Stimulated activated CD4-positive, alpha-beta T cell treated with anti-CD3 and anti-CD28 coated beads, TNF-alpha, amount 100 ng/mL, for 4 hours (primary cell): Measurements from ENCODE around the gene SDCBP2.

Source experiments
- DNase-seq, 3 experiments: peaks; one replicate each; pipeline ENCODE4 v3.0.0-alpha.2; 2020; ENCODE audit warnings: low read depth in 3 of 3

Gene SDCBP2

GRCh38 chr20:1297486-1297885 lies 31.5 kb downstream of the SDCBP2 start:
- DNase-seq = no peak

GRCh38 chr20:1296922-1297321 lies 32.0 kb downstream of the SDCBP2 start:
- DNase-seq = no peak

GRCh38 chr20:1296117-1296610 lies 32.8 kb downstream of the SDCBP2 start:
- no peak for DNase-seq

DNA sequence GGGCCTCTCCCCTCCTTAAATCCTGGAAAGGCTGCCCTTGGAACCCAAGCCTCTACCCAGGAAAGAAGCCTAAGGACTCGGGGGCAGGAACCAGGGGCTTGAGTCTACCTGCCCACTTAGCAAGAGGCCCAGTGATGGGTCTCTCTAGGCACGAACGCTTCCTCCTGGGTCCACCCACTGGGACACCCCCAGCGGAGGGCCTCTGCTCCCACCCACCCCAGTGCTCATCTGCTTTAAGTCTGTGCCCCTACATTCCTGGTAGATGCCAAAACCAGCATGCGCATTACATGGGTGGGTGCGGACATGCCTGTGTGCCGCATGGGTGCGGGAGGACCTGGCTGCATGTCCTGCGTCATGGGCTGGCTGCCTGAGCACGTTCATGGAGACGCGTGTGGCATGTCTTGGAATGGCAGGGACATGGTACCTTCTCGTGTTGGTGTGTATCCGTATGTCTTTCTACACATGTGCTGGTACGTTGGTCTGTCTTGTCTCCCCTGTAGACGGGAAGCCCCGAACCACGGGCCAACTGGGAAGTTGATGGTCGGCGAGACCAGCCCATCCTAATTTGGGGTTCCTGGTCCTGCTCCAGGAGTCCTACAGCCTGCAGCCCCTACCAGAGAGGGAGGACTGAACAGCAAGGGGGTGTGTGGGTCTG lies 33.5 kb downstream of the SDCBP2 start:
- no peak for DNase-seq

DNA sequence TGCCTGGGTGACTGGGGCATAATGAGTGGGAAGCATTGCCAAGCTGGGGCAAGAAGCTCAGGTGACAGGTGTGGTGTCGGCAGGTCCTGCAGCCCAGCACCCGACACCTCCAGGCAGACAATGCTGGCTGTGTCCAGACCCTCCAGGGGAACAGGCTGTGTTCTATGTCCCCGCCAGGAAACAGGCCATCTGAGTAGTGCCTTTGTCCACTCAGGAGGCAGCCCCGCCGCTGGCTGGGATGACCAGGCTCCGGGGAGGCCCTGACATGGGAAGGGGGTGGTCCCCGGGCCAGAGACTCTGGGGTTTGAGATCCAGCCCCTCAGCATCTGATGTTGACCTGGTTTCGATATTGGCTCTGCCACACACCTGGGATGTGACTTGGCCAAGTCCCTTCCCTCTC lies 34.4 kb downstream of the SDCBP2 start:
- DNase-seq = no peak

- DNase-seq = no peak
Measured at GRCh38 chr20:1293641-1294379, 35.1 kb downstream of the SDCBP2 start.

GRCh38 chr20:1292620-1293019 lies 36.3 kb downstream of the SDCBP2 start:
- DNase-seq = no peak

- no peak for DNase-seq
Measured at GRCh38 chr20:1291191-1291741, 37.7 kb downstream of the SDCBP2 start.

DNA sequence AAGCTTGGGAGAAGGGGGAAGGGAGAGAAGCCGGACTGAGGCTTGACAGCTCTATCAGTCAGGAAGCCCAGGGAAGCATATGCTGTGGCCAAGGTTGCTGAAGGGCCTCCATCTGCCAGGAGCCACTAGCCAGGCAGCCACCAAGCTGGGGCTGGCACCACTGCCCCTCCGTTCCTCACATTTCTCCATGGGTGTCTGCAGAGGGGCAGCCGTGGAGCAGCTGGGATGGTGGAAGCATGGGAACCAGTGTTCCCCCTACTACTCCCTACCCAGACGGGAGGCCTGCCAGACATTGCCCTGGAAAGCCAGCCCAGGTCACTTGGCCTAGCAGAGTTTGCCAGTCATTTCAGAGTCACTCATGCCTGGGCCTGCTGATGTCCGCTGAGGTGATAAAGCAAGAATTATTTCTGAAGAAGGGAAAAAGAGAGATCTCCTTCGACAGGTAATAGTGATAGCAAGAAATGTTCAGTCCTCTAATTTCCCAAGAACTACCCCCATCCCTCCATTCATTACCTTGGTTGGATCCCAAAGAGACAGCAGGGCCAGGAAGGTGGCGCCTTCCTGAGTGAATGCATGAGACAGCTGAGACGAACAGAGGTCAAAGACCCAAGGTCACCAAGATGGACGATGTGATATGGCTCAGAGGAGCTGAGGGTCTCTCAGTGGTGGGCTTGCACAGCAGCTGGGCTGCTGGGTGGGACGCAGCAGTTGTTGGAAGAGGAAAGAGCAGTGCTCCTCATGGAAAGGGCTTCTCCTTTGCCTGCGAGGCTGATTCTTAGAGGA lies 41.0 kb downstream of the SDCBP2 start:
- DNase-seq = no peak

DNA sequence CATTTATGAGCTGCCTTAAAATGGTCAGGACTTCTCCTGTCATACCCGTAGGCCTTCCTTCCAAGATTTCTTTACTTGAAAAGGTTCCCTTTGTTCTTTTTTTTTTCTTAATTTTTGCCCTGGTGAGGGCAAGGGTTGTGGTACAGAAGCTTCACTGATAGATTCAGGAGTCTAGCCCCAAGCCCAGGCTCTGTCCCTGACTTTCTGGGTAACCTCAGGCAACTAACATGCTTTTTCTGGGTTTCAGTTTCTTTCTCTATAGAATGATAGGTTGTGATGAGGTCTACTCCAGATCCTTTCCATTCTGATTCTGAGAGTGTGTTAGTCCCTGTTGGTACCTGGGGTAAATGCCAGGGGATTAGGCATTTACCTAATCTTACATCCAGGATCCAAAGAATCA lies 41.6 kb downstream of the SDCBP2 start:
- DNase-seq = no peak

- no peak for DNase-seq
Measured at GRCh38 chr20:1286267-1287024, 42.5 kb downstream of the SDCBP2 start.

GRCh38 chr20:1283522-1284510 lies 45.1 kb downstream of the SDCBP2 start:
- DNase-seq = no peak

- DNase-seq = no peak
Measured at GRCh38 chr20:1282966-1283365, 46.0 kb downstream of the SDCBP2 start.

DNA sequence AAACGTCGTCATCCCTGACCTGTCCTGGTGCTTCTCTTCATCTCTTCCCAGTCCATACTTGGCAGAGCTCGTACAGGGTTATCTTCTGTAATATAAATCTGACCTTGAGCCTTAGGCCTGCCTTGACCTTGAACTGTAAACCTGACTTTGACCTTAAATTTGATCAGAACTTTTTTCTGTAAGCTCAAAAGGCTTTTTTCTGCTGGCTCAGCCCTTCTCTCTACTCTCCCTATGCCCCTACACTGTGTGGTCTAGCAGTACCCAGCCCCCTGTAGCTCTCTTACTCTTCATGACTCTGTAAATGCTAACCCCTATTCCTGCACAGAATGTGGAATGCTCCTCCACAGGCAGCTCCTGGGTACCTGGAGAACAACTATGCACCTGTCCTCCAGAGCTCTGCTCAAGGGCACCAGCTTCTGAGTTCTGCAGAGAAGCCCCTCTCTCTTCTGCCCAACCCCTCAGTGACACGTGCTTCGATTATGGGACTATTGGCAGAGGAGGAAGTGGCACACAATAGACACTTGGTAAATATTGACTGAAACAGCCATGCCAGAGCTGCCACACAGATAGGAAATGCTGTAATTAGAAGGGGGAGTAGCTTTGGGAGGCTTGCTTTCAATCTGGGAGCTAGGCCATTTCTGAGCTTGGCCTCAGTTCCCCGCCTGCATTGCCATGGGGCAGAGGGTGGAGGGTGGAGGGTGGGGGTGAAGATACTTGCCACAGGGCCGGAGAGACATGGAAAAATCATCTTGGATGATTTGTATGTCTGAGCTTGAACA lies 47.5 kb downstream of the SDCBP2 start:
- no peak for DNase-seq

DNA sequence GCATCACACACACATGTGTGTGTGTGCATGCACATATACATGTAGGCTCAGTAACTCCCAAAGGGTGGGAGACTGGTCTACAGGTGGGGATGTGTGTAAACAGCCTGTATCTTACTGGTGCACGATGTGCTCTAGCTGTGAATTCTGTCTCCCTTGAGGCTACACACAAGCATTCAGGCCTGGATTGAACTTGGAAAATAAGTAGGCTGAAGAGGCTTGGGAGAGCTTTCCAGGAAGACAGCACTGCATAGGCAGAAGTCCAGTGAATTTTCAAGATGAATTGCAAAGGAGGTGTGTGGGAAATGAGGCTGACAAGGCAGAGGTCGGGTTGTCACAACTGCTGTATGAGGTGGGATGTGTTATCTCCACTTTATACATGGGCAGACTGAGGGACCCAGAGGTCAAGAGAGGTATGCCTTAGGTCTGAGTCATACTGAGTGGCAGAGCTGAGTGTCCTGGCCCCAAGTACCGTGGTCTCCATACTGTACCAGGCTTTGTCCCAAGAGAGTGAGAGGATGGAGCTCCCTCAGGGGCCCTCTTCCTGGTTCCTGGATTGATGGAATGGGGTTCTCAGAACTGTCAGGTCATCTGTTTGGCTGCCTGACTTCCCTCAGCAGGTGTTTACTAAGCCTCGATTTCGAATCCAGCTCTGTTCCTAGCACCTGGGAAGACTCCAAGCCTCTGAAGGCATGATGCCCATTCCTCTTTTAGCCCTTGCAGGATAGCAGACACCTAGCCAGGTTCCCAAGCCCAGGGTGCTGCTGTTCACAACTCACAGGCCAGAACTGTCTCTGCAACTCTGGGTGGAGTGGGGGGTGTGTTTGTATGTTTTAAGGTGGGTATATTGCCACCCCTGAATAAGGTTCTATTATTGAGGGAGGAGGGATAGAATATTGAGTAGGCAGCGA lies 48.5 kb downstream of the SDCBP2 start:
- no peak for DNase-seq

- no peak for DNase-seq
Measured at GRCh38 chr20:1278993-1279392, 49.9 kb downstream of the SDCBP2 start.

DNA sequence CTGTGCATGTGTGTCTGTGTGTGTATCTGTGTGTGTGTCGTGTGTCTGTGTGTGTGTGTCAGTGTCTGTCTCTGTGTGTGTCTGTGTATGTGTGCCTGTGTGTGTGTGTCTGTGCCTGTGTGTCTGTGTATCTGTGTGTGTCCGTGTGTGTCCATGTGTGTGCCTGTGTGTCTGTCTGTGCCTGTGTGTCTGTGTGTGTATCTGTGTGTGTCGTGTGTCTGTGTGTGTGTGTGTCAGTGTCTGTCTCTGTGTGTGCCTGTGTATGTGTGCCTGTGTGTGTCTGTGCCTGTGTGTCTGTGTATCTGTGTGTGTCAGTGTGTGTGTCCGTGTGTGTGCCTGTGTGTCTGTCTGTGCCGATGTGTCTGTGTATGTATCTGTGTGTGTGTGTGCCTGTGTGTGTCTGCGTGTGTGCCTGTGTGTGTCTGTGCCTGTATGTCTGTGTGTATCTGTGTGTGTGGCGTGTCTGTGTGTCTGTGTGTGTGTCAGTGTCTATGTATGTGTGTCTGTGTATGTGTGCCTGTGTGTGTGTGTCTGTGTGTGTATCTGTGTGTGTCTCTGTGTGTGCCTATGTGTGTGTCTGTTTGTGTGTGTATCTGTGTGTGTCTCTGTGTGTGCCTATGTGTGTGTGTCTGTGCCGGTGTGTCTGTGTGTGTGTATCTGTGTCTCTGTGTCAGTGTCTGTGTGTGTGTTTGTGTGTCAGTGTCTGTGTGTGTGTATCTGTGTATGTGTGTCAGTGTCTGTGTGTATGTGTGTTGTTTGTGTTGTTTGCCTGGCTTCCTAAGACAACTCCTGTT lies 51.2 kb downstream of the SDCBP2 start:
- DNase-seq = no peak

DNA sequence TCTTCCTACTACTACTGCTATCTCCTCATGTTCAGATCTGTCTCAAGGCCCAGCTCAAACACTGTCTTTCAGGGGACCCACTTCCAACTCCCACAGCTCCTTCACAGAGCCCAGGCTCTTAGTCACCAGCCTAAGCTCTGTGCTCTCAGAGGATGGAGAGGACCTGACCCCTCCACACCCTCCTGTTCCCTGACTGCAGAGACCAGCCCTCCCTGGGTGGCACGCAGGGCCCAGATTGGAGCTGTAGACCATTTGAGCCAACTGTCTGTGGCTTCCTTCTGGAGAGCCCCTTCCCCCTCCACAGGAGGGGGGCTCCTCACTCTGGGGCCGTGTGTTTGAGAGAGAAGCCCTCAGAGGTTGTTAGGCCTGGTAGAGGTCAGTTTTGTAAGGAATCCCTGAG lies 53.0 kb downstream of the SDCBP2 start:
- DNase-seq = no peak
